ENCODE results near the gene NME3. TPM values are rescaled to one million over a fixed set of nuclear protein-coding genes. Genes with fewer than 3 reads are reported as not detected.
A peak's percentile ranks its signal among the peaks of the same experiment; 100 is the strongest.

NME3 gene
- total and polyA plus RNA-seq, 2 donors (not counting 1 experiment from before 2014, with no cell fraction given), result 9.9 to 69.7 TPM

GRCh38 chr16:1726661-1727502, 44.5 kb downstream of the NME3 start:
- H4K20me1 ChIP-seq (ENCODE audit: control insufficient read depth, extremely low read depth, insufficient read depth, low read length), result no peaks in the 10 kb centered on the region
- H3K9ac ChIP-seq (ENCODE audit: insufficient read depth, low read length), result no peak overlapping the region
- peaks cover 18% of the 10 kb centered on the region for H3K79me2 ChIP-seq (ENCODE audit: control insufficient read depth, insufficient read depth, low read length)
- H3K36me3 ChIP-seq (ENCODE audit: control insufficient read depth, insufficient read depth, low read length), result peaks cover 22% of the 10 kb centered on the region
- H2AFZ ChIP-seq (ENCODE audit: low read length), result no peak overlapping the region
- no peak overlapping the region for H3K4me3 ChIP-seq (replicated peaks in 1 of 4; ENCODE audit: control extremely low read depth in 1 of 4, insufficient read depth in 1 of 4, low read depth in 3 of 4, low read length in 4 of 4)
- H3K27me3 ChIP-seq (ENCODE audit: control insufficient read depth, insufficient read depth, low read length), result no peaks in the 10 kb centered on the region
- TF ChIP-seq CTCF (conservative IDR thresholded peaks at IDR 0.05 in 1 of 2, IDR thresholded peaks at IDR 0.05 in 1 of 2; ENCODE audit: low read depth in 1 of 2, low read length in 2 of 2) (no peak), EZH2 (IDR thresholded peaks at IDR 0.05; ENCODE audit: low read length, missing control alignments) (no peak)
- no peak for DNase-seq (ENCODE audit: low read depth in 2 of 2)
- H3K4me1 ChIP-seq (ENCODE audit: control insufficient read depth, extremely low read depth, insufficient read depth, low read length), result no peaks in the 10 kb centered on the region
- no peak overlapping the region for H3K4me2 ChIP-seq (ENCODE audit: extremely low read depth, insufficient read depth, low read length)
- no peaks in the 10 kb centered on the region for H3K9me3 ChIP-seq (ENCODE audit: control insufficient read depth, insufficient read depth, low read depth, low read length)
- H3K27ac ChIP-seq (ENCODE audit: insufficient read depth, low read length), result no peak overlapping the region

- Histone ChIP-seq H3K27ac (ENCODE audit: insufficient read depth, low read length) (no peak overlapping the region), H3K4me3 (replicated peaks in 1 of 4; ENCODE audit: control extremely low read depth in 1 of 4, insufficient read depth in 1 of 4, low read depth in 3 of 4, low read length in 4 of 4) (no peak overlapping the region), H3K9me3 (ENCODE audit: control insufficient read depth, insufficient read depth, low read depth, low read length) (no peaks in the 10 kb centered on the region), H3K9ac (ENCODE audit: insufficient read depth, low read length) (no peak overlapping the region), H2AFZ (ENCODE audit: low read length) (no peak overlapping the region), H3K36me3 (ENCODE audit: control insufficient read depth, insufficient read depth, low read length) (peaks cover 22% of the 10 kb centered on the region), H3K4me1 (ENCODE audit: control insufficient read depth, extremely low read depth, insufficient read depth, low read length) (no peaks in the 10 kb centered on the region), H3K27me3 (ENCODE audit: control insufficient read depth, insufficient read depth, low read length) (no peaks in the 10 kb centered on the region), H3K4me2 (ENCODE audit: extremely low read depth, insufficient read depth, low read length) (no peak overlapping the region), H4K20me1 (ENCODE audit: control insufficient read depth, extremely low read depth, insufficient read depth, low read length) (no peaks in the 10 kb centered on the region), H3K79me2 (ENCODE audit: control insufficient read depth, insufficient read depth, low read length) (peaks cover 20% of the 10 kb centered on the region)
- DNase-seq (ENCODE audit: low read depth in 2 of 2), result no peak
- TF ChIP-seq CTCF (conservative IDR thresholded peaks at IDR 0.05 in 1 of 2, IDR thresholded peaks at IDR 0.05 in 1 of 2; ENCODE audit: low read depth in 1 of 2, low read length in 2 of 2), result no peak
- no peak for TF ChIP-seq EZH2 (IDR thresholded peaks at IDR 0.05; ENCODE audit: low read length, missing control alignments)
These were observed 46.9 kb downstream of the NME3 start for GRCh38 chr16:1724491-1724890.

GRCh38 chr16:1723450-1724147, 47.7 kb downstream of the NME3 start:
- peak; percentile 19 to 51 for DNase-seq (ENCODE audit: low read depth in 2 of 2)
- H3K9ac ChIP-seq (ENCODE audit: insufficient read depth, low read length), result no peak overlapping the region

More at GRCh38 chr16:1723450-1724147, 47.7 kb downstream of the NME3 start:
- Histone ChIP-seq H3K4me3 (replicated peaks in 1 of 4; ENCODE audit: control extremely low read depth in 1 of 4, insufficient read depth in 1 of 4, low read depth in 3 of 4, low read length in 4 of 4) (no peak overlapping the region), H3K36me3 (ENCODE audit: control insufficient read depth, insufficient read depth, low read length) (peaks cover 18% of the 10 kb centered on the region), H3K4me1 (ENCODE audit: control insufficient read depth, extremely low read depth, insufficient read depth, low read length) (no peaks in the 10 kb centered on the region), H3K9me3 (ENCODE audit: control insufficient read depth, insufficient read depth, low read depth, low read length) (no peaks in the 10 kb centered on the region), H3K4me2 (ENCODE audit: extremely low read depth, insufficient read depth, low read length) (no peak overlapping the region), H3K79me2 (ENCODE audit: control insufficient read depth, insufficient read depth, low read length) (peaks cover 25% of the 10 kb centered on the region), H4K20me1 (ENCODE audit: control insufficient read depth, extremely low read depth, insufficient read depth, low read length) (no peaks in the 10 kb centered on the region), H3K27me3 (ENCODE audit: control insufficient read depth, insufficient read depth, low read length) (no peaks in the 10 kb centered on the region), H3K27ac (ENCODE audit: insufficient read depth, low read length) (no peak overlapping the region), H2AFZ (ENCODE audit: low read length) (no peak overlapping the region)
- TF ChIP-seq EZH2 (IDR thresholded peaks at IDR 0.05; ENCODE audit: low read length, missing control alignments) (no peak), CTCF (conservative IDR thresholded peaks at IDR 0.05 in 1 of 2, IDR thresholded peaks at IDR 0.05 in 1 of 2; ENCODE audit: low read depth in 1 of 2, low read length in 2 of 2) (peak; percentile 68 to 78)
